ENCODE measurements around the gene CDK5R2.

Gene CDK5R2

DNA sequence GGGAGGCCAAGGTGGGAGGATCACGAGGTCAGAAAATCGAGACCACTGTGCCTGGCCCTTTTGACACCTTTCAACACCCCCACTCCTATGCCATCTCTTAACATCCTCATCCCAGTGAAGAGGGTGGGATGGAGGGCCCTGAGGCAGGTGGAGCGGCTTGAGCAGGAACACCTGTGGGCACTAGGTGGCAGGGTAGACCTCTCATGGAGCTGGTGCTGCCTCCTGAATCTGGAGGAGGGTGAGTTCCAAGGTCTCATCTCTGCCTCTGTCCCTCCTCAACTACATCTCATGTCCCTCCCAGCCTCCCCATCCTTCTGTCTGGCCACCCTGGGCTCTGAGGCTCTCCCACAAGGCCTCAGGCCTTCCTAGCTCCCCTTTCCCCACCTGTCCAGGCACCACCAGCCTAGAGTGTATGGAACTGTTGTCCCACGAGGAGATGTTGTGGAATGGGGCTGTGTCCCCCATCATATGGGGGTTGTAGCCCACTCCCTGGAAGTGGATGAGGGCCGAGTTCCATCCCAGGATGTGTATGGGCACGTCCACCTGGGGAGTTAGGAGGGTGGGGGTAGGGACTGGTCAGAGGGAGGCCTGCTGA lies 50.8 kb downstream of the CDK5R2 start:
- no peak for DNase-seq

GRCh38 chr2:219010873-219011272 lies 51.4 kb downstream of the CDK5R2 start:
- DNase-seq = no peak
